Adrenal gland (tissue), 12 donors: ENCODE results near the gene CHIC2. TPM values are rescaled to one million over a fixed set of nuclear protein-coding genes. Genes with fewer than 3 reads are reported as not detected.

Experiments used
- DNase-seq, 7 donors: peaks; one replicate each; pipeline ENCODE4 v3.0.0-alpha.2; 2019 to 2020
- H3K27ac ChIP-seq, 5 donors: fragments of 200-600 bp; sonication (generic) in 4 of 5; 1 replicate in 3 of 5; 2 replicates in 2 of 5; pipeline versions ENCODE4 v1.5.1 to v1.8.0; 2016 to 2020; ENCODE audit warnings: mild to moderate bottlenecking in 1 of 5
- H3K27me3 ChIP-seq: fragments of 200-600 bp; 2 replicates; pipeline ENCODE4 v1.8.0; 2021
- H3K36me3 ChIP-seq, 2 donors: fragments of 200-600 bp; replicated peaks in 1 of 2; 1 replicate in 1 of 2; 2 replicates in 1 of 2; pipeline versions ENCODE4 v1.5.1 to v1.8.0; 2018 to 2022
- H3K4me1 ChIP-seq, 2 donors: fragments of 200-600 bp; replicated peaks in 1 of 2; 1 replicate in 1 of 2; 2 replicates in 1 of 2; pipeline versions ENCODE4 v1.5.1 to v1.8.0; 2018 to 2021
- H3K4me3 ChIP-seq, 4 donors: fragments of 200-600 bp; sonication (generic) in 3 of 4; one replicate each; pipeline ENCODE4 v1.5.1; 2016 to 2018
- H3K9me3 ChIP-seq, 3 donors: fragments of 200-600 bp; sonication (generic) in 1 of 3; replicated peaks in 1 of 3; 1 replicate in 2 of 3; 2 replicates in 1 of 3; pipeline versions ENCODE4 v1.5.1 to v1.8.0; 2016 to 2021
- CTCF ChIP-seq, 6 experiments: fragments of 450-650 bp in 4 of 6; fragments of 200-600 bp in 2 of 6; sonication (generic) in 1 of 6; IDR thresholded peaks; 1 replicate in 5 of 6; 2 replicates in 1 of 6; pipeline versions ENCODE4 v1.5.1 to v1.8.0; 2016 to 2021; ENCODE audit warnings: antibody characterized with exemption in 6 of 6, mild to moderate bottlenecking in 2 of 6, moderate library complexity in 1 of 6
- POLR2A ChIP-seq, 2 donors: fragments of 450-650 bp; IDR thresholded peaks; one replicate each; pipeline ENCODE4 v1.6.1; 2017; ENCODE audit warnings: antibody characterized with exemption in 2 of 2, mild to moderate bottlenecking in 2 of 2, moderate library complexity in 1 of 2
- WGBS, 4 donors: extraction: QIAGEN DNeasy Blood & Tissue Kit in 2 of 4; methylation state at CpG; one replicate each; pipeline versions ENCODE4 v1.1.5 to v1.1.7; 2013 to 2017; 5-methylcytosine and 5-hydroxymethylcytosine counted together
- intact Hi-C, 2 donors: fragments of 100-400 bp; cut with DNase I; formaldehyde crosslinking; loops; one replicate each; pipeline versions ENCODE4 v1.14.1 to v1.15.0; 2022 to 2023
- polyA plus RNA-seq, 3 donors: library from polyadenylated mRNA; stranded (reverse); fragments of 200-250 nt in 2 of 3; fragments of 350-450 nt in 1 of 3; fragmentation: Illumina TruSeq in 1 of 3; extraction: RNeasy Lipid Tissue Mini Kit (QIAGEN cat#74804) in 1 of 3; gene quantifications; one replicate each; pipeline ENCODE4 v1.2.3, GENCODE V29; 2013 to 2014
- total RNA-seq, 9 donors: library from RNA; depleted of rRNA in 4 of 9; stranded (reverse); fragments of >200 nt in 4 of 9; fragments of 120-200 nt in 1 of 9; fragmentation: NEBNext Ultra II Directional in 1 of 9; extraction: Animal tissue kit (Norgen Biotek cat#: 25700) in 1 of 9; gene quantifications; one replicate each; pipeline versions ENCODE4 v1.1.0 to v1.2.4, GENCODE V29; 2013 to 2023
- donor health status: healthy with polysubstance abuse.
- donor health status: Bipolar disorder and iron deficiency.
- donor health status: DM: yes; HTN: yes; CAD: no.
- donor health status: DM: no; HTN: no; CAD: no.
- donor health status: DM: no; HTN: no; CAD: no.
- donor health status: DM: yes; HTN: yes; CAD: no.

The CHIC2 gene
- total and polyA plus RNA-seq, 12 donors: 9.7 to 68.0 (median 24.1) TPM

GRCh38 chr4:53981066-53981465, 83.3 kb downstream of the CHIC2 start:
- no peak overlapping the region for H3K4me3 ChIP-seq
- no peaks in the 10 kb centered on the region for H3K4me1 ChIP-seq
- H3K36me3 ChIP-seq: no peaks in the 10 kb centered on the region
- WGBS, 4 donors: 64 to 96% (median 80%) methylated on average over 2 of the region's 2 CpGs
- H3K27ac ChIP-seq: no peak overlapping the region
- TF ChIP-seq CTCF (IDR thresholded peaks at IDR 0.05) (no peak), POLR2A (IDR thresholded peaks at IDR 0.05) (no peak)
- intact Hi-C loops: no loop called here
- H3K27me3 ChIP-seq: no peaks in the 10 kb centered on the region
- no peaks in the 10 kb centered on the region for H3K9me3 ChIP-seq
- no peak for DNase-seq

GRCh38 chr4:53974561-53974960, 89.8 kb downstream of the CHIC2 start:
- Histone ChIP-seq H3K36me3 (no peaks in the 10 kb centered on the region), H3K4me3 (no peak overlapping the region), H3K4me1 (no peaks in the 10 kb centered on the region), H3K9me3 (no peaks in the 10 kb centered on the region), H3K27me3 (no peaks in the 10 kb centered on the region), H3K27ac (no peak overlapping the region)
- DNase-seq: no peak
- WGBS, 4 donors: 93 to 99% (median 94%) methylated on average over 2 of the region's 2 CpGs
- intact Hi-C loops: no loop called here
- TF ChIP-seq POLR2A (IDR thresholded peaks at IDR 0.05): no peak
- TF ChIP-seq CTCF (IDR thresholded peaks at IDR 0.05): no peak

- WGBS, 4 donors: 83 to 91% (median 90%) methylated on average over 1 of the region's 1 CpG
- H3K27me3 ChIP-seq: no peaks in the 10 kb centered on the region
- H3K36me3 ChIP-seq: no peaks in the 10 kb centered on the region
- no peak for DNase-seq
- no peak overlapping the region for H3K4me3 ChIP-seq
- TF ChIP-seq POLR2A (IDR thresholded peaks at IDR 0.05) (no peak), CTCF (IDR thresholded peaks at IDR 0.05) (no peak)
- H3K4me1 ChIP-seq: no peaks in the 10 kb centered on the region
- H3K9me3 ChIP-seq: no peaks in the 10 kb centered on the region
- intact Hi-C loops: no loop called here
- no peak overlapping the region for H3K27ac ChIP-seq
Observed at GRCh38 chr4:53967986-53968385, 96.4 kb downstream of the CHIC2 start.

GRCh38 chr4:53963781-53964180, 100.6 kb downstream of the CHIC2 start:
- no peaks in the 10 kb centered on the region for H3K27me3 ChIP-seq
- intact Hi-C loops: no loop called here
- H3K9me3 ChIP-seq: no peaks in the 10 kb centered on the region
- no peaks in the 10 kb centered on the region for H3K36me3 ChIP-seq
- no peak overlapping the region for H3K4me3 ChIP-seq
- no peak overlapping the region for H3K27ac ChIP-seq
- no peak for TF ChIP-seq POLR2A (IDR thresholded peaks at IDR 0.05)
- TF ChIP-seq CTCF (IDR thresholded peaks at IDR 0.05): no peak
- WGBS, 4 donors: 68 to 81% (median 77%) methylated on average over 3 of the region's 3 CpGs
- H3K4me1 ChIP-seq: no peaks in the 10 kb centered on the region
- no peak for DNase-seq
